A549 (cell line): Measurements from ENCODE around the gene EIF3A.

Experiments used
- BHLHE40 ChIP-seq: IDR thresholded peaks from 2 replicates; pipeline ENCODE4 v1.6.1; 2012; ENCODE audit warnings: low read depth, low read length, inconsistent platforms
- EP300 ChIP-seq, 2 experiments: fragments of >200 bp; sonication (Bioruptor Twin); formaldehyde crosslinking; IDR thresholded peaks; 2 replicates in 1 of 2; 3 replicates in 1 of 2; pipeline ENCODE4 v1.6.1; 2016 to 2017
- TF ChIP-seq, protein P1 (sequence below): fragments of >200 bp; sonication (Bioruptor Twin); formaldehyde crosslinking; IDR thresholded peaks from 3 replicates; pipeline ENCODE4 v1.5.1; 2016

DNA sequence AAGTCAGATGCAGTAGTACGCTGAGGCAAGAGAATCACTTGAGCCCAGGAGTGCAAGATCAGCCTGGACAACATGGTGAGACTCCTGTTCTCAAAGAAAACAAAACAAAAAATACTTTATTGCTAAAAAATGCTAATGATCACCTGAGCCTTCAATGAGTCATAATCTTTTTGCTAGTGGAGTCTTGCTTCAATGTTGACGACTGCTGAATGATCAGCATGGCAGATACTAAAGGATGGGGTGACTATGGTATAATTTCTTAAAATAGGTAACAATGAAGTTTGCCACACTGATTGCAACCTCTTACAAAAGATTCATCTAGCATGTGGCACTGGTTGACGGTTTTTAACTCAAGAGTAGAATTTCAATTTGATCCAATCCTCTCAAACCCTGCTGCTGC is 28.8 kb downstream of the EIF3A start:
- TF ChIP-seq BHLHE40 (no peak), EP300 (IDR thresholded peaks at IDR 0.05) (no peak)
- TF ChIP-seq, protein P1, sequence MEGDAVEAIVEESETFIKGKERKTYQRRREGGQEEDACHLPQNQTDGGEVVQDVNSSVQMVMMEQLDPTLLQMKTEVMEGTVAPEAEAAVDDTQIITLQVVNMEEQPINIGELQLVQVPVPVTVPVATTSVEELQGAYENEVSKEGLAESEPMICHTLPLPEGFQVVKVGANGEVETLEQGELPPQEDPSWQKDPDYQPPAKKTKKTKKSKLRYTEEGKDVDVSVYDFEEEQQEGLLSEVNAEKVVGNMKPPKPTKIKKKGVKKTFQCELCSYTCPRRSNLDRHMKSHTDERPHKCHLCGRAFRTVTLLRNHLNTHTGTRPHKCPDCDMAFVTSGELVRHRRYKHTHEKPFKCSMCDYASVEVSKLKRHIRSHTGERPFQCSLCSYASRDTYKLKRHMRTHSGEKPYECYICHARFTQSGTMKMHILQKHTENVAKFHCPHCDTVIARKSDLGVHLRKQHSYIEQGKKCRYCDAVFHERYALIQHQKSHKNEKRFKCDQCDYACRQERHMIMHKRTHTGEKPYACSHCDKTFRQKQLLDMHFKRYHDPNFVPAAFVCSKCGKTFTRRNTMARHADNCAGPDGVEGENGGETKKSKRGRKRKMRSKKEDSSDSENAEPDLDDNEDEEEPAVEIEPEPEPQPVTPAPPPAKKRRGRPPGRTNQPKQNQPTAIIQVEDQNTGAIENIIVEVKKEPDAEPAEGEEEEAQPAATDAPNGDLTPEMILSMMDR, result no peak
